Measurements from ENCODE around the gene TGFBI.

GRCh38 chr5:136006164-136006563 lies 22.6 kb upstream of the TGFBI start:
- TF ChIP-seq CTCF (IDR thresholded peaks at IDR 0.05; ENCODE audit: insufficient read depth, low read length, poor library complexity, severe bottlenecking) (no peak), EZH2phosphoT487 (conservative IDR thresholded peaks at IDR 0.05; ENCODE audit: low read length) (no peak)

Data from SU-DHL-6 (cell line).